H1 (cell line): ENCODE measurements around the gene ZC3H12C. TPM values are rescaled to one million over a fixed set of nuclear protein-coding genes. Genes with fewer than 3 reads are reported as not detected.

Experiments used
- CTCF ChIA-PET: fragments of 300-600 bp; sonication (Branson Sonifier 250); formaldehyde crosslinking; loops from one replicate; lab custom pipeline; 2021; ENCODE audit not compliant: partially characterized antibody; lab: Charles Lee
- POLR2A ChIA-PET: fragments of 300-600 bp; sonication (Branson Sonifier 250); formaldehyde crosslinking; loops from one replicate; lab custom pipeline; 2021; ENCODE audit warnings: inconsistent platforms; ENCODE audit not compliant: partially characterized antibody; lab: Charles Lee
- DNase-seq, 2 experiments: peaks; one replicate each; pipeline versions ENCODE4 v3.0.0 to v3.0.0-alpha.2; 2010 to 2022; ENCODE audit warnings: low spot score in 2 of 2, low read depth in 1 of 2, mixed read lengths in 1 of 2
- FAIRE-seq: peaks from 2 replicates; lab custom pipeline; 2011; peaks lifted over from hg19 to GRCh38; lab: Jason Lieb, UNC
- H2AFZ ChIP-seq: 2 replicates; pipeline ENCODE4 v1.8.1; 2012; ENCODE audit warnings: low read length, inconsistent platforms
- H2AK5ac ChIP-seq: 2 replicates; pipeline ENCODE4 v1.6.1; 2013; ENCODE audit warnings: low read depth, low read length
- H2BK120ac ChIP-seq: replicated peaks from 2 replicates; pipeline ENCODE3; 2013; ENCODE audit warnings: low read depth, low read length, inconsistent platforms
- H2BK12ac ChIP-seq: 2 replicates; pipeline ENCODE4 v1.6.1; 2013; ENCODE audit warnings: low read depth, low read length
- H2BK15ac ChIP-seq: 2 replicates; pipeline ENCODE4 v1.6.1; 2013; ENCODE audit warnings: low read length
- H2BK20ac ChIP-seq: 2 replicates; pipeline ENCODE4 v1.6.1; 2013; ENCODE audit warnings: low read length
- H2BK5ac ChIP-seq: 2 replicates; pipeline ENCODE4 v1.6.1; 2013; ENCODE audit warnings: low read depth, low read length
- H3K14ac ChIP-seq: 2 replicates; pipeline ENCODE4 v1.6.1; 2013; ENCODE audit warnings: inconsistent platforms; ENCODE audit not compliant: insufficient read length
- H3K18ac ChIP-seq: 2 replicates; pipeline ENCODE4 v1.6.1; 2013; ENCODE audit warnings: low read length; ENCODE audit errors: extremely low read depth
- H3K23ac ChIP-seq: 2 replicates; pipeline ENCODE4 v1.6.1; 2013; ENCODE audit warnings: inconsistent platforms; ENCODE audit not compliant: insufficient read length
- H3K23me2 ChIP-seq: 2 replicates; pipeline ENCODE4 v1.6.1; 2013; ENCODE audit warnings: low read depth, low read length
- H3K27ac ChIP-seq: 2 replicates; pipeline ENCODE4 v1.6.1; 2011; ENCODE audit warnings: low read depth, low read length, inconsistent platforms
- H3K27me3 ChIP-seq, 4 experiments: replicated peaks in 1 of 4; 1 replicate in 1 of 4; 2 replicates in 3 of 4; pipeline versions ENCODE4 v1.6.1 to v1.8.1; 2011 to 2013; ENCODE audit warnings: low read length in 3 of 4, mild to moderate bottlenecking in 3 of 4, inconsistent platforms in 2 of 4, mixed read lengths in 2 of 4, moderate library complexity in 1 of 4; ENCODE audit not compliant: control insufficient read depth in 3 of 4, insufficient read depth in 3 of 4; ENCODE audit errors: extremely low read depth in 1 of 4
- H3K36me3 ChIP-seq, 4 experiments: 2 replicates each; pipeline versions ENCODE4 v1.6.1 to v1.8.1; 2011 to 2013; ENCODE audit warnings: mild to moderate bottlenecking in 4 of 4, low read length in 3 of 4, moderate library complexity in 2 of 4, control low read depth in 1 of 4, inconsistent platforms in 1 of 4; ENCODE audit not compliant: insufficient read depth in 4 of 4, control insufficient read depth in 2 of 4
- H3K4ac ChIP-seq: replicated peaks from 2 replicates; pipeline ENCODE3; 2013; ENCODE audit warnings: low read length, low read depth, mixed read lengths, inconsistent platforms; ENCODE audit not compliant: insufficient read length
- H3K4me1 ChIP-seq, 4 experiments: replicated peaks in 1 of 4; 1 replicate in 1 of 4; 2 replicates in 3 of 4; pipeline versions ENCODE4 v1.6.1 to v1.8.1; 2011 to 2013; ENCODE audit warnings: low read length in 3 of 4, inconsistent platforms in 2 of 4, mixed read lengths in 1 of 4; ENCODE audit not compliant: insufficient read depth in 4 of 4, control insufficient read depth in 3 of 4
- H3K4me2 ChIP-seq, 2 experiments: 2 replicates each; pipeline versions ENCODE4 v1.6.1 to v1.8.1; 2011 to 2013; ENCODE audit warnings: low read depth in 2 of 2, low read length in 2 of 2, control low read depth in 1 of 2, inconsistent platforms in 1 of 2, mild to moderate bottlenecking in 1 of 2; ENCODE audit not compliant: insufficient read depth in 1 of 2
- H3K4me3 ChIP-seq, 4 experiments: fragments of 200-600, 300-600 bp in 1 of 4; sonication (generic), shearing (Covaris generic), sonication (Bioruptor Twin) in 1 of 4; 2 replicates each; pipeline versions ENCODE4 v1.5.1 to v1.8.1; 2011 to 2016; ENCODE audit warnings: low read length in 4 of 4, low read depth in 3 of 4, control low read depth in 2 of 4, inconsistent platforms in 2 of 4, mild to moderate bottlenecking in 2 of 4, mixed read lengths in 1 of 4, moderate library complexity in 1 of 4; ENCODE audit not compliant: insufficient read depth in 2 of 4; ENCODE audit errors: extremely low read depth in 1 of 4
- H3K56ac ChIP-seq: replicated peaks from 2 replicates; pipeline ENCODE3; 2013; ENCODE audit warnings: low read depth, mild to moderate bottlenecking, mixed read lengths, low read length, inconsistent platforms; ENCODE audit not compliant: insufficient read length
- H3K79me1 ChIP-seq: 2 replicates; pipeline ENCODE4 v1.6.1; 2013; ENCODE audit warnings: low read depth, low read length, control low read depth
- H3K79me2 ChIP-seq, 2 experiments: 2 replicates each; pipeline versions ENCODE4 v1.6.1 to v1.8.1; 2012 to 2013; ENCODE audit warnings: low read length in 2 of 2, mild to moderate bottlenecking in 2 of 2, inconsistent platforms in 1 of 2; ENCODE audit not compliant: insufficient read depth in 2 of 2, control insufficient read depth in 1 of 2
- H3K9ac ChIP-seq, 4 experiments: replicated peaks in 1 of 4; 1 replicate in 1 of 4; 2 replicates in 3 of 4; pipeline versions ENCODE4 v1.6.1 to v1.8.1; 2011 to 2013; ENCODE audit warnings: low read depth in 3 of 4, low read length in 3 of 4, control low read depth in 2 of 4, mild to moderate bottlenecking in 2 of 4, moderate library complexity in 2 of 4, inconsistent platforms in 1 of 4; ENCODE audit errors: extremely low read depth in 1 of 4
- H3K9me3 ChIP-seq, 2 experiments: 2 replicates each; pipeline versions ENCODE4 v1.6.1 to v1.8.1; 2012 to 2013; ENCODE audit warnings: mild to moderate bottlenecking in 2 of 2, moderate library complexity in 2 of 2, control low read depth in 1 of 2, inconsistent platforms in 1 of 2, low read depth in 1 of 2, low read length in 1 of 2, mixed read lengths in 1 of 2; ENCODE audit not compliant: insufficient read depth in 2 of 2
- H4K20me1 ChIP-seq, 2 experiments: replicated peaks in 1 of 2; 2 replicates each; pipeline versions ENCODE3 to v1.8.1; 2011 to 2013; ENCODE audit warnings: inconsistent platforms in 2 of 2, low read length in 2 of 2, mild to moderate bottlenecking in 1 of 2; ENCODE audit not compliant: insufficient read depth in 2 of 2, control insufficient read depth in 1 of 2
- H4K5ac ChIP-seq: 2 replicates; pipeline ENCODE4 v1.6.1; 2013; ENCODE audit warnings: low read length, low read depth, mixed read lengths, inconsistent platforms; ENCODE audit not compliant: insufficient read length
- H4K8ac ChIP-seq: 2 replicates; pipeline ENCODE4 v1.8.0; 2013; ENCODE audit warnings: mild to moderate bottlenecking, moderate library complexity, low read length, inconsistent platforms; ENCODE audit not compliant: insufficient read depth; ENCODE audit errors: extremely low read depth
- H4K91ac ChIP-seq: replicated peaks from 2 replicates; pipeline ENCODE3; 2013; ENCODE audit warnings: low read length, mixed read lengths, inconsistent platforms; ENCODE audit not compliant: insufficient read length
- BRCA1 ChIP-seq: IDR thresholded peaks from 2 replicates; pipeline ENCODE4 v1.6.1; 2012; ENCODE audit warnings: low read depth, low read length, improper control_type of control experiment
- EP300 ChIP-seq, 2 experiments: IDR thresholded peaks; 1 replicate in 1 of 2; 2 replicates in 1 of 2; pipeline ENCODE4 v1.6.1; 2011 to 2012; ENCODE audit warnings: low read depth in 2 of 2, low read length in 2 of 2, mild to moderate bottlenecking in 2 of 2, borderline replicate concordance in 1 of 2, inconsistent platforms in 1 of 2, moderate library complexity in 1 of 2
- GTF2F1 ChIP-seq: IDR thresholded peaks from 2 replicates; pipeline ENCODE4 v1.6.1; 2012; ENCODE audit warnings: low read depth, low read length, improper control_type of control experiment, borderline replicate concordance
- SIN3A ChIP-seq, 2 experiments: IDR thresholded peaks in 1 of 2; conservative IDR thresholded peaks in 1 of 2; 2 replicates each; pipeline ENCODE4 v1.6.1; 2011 to 2012; ENCODE audit warnings: low read length in 2 of 2, improper control_type of control experiment in 1 of 2, low read depth in 1 of 2, mild to moderate bottlenecking in 1 of 2
- SRF ChIP-seq: IDR thresholded peaks from 2 replicates; pipeline ENCODE4 v1.6.1; 2011; ENCODE audit warnings: mild to moderate bottlenecking, low read depth, low read length, moderate library complexity
- TCF12 ChIP-seq: IDR thresholded peaks from 2 replicates; pipeline ENCODE4 v1.6.1; 2011; ENCODE audit warnings: low read depth, mild to moderate bottlenecking, low read length
- ZNF274 ChIP-seq: IDR thresholded peaks from 2 replicates; pipeline ENCODE4 v1.7.0; 2012; ENCODE audit warnings: low read length, borderline replicate concordance; ENCODE audit errors: extremely low read depth
- WGBS, 2 experiments: shearing (Covaris generic) in 1 of 2; methylation state at CpG; one replicate each; pipeline versions ENCODE4 v1.1.6 to v1.1.7; 2013 to 2015; ENCODE audit warnings: low lambda C conversion rate in 2 of 2, mixed read lengths in 2 of 2, inconsistent platforms in 1 of 2, low coverage in 1 of 2, missing lambda C conversion rate in 1 of 2; ENCODE audit not compliant: insufficient replicate concordance in 2 of 2, insufficient coverage in 1 of 2, insufficient read length in 1 of 2; ENCODE audit errors: extremely low coverage in 1 of 2, missing lambda C conversion rate in 1 of 2; 5-methylcytosine and 5-hydroxymethylcytosine counted together
- polyA plus RNA-seq, 7 experiments: library from polyadenylated mRNA; depleted of rRNA in 3 of 7; stranded (reverse) in 5 of 7; unstranded in 2 of 7; fragments of >200 nt in 5 of 7; fragments of 200-250 nt in 2 of 7; gene quantifications; 1 replicate in 5 of 7; 2 replicates in 1 of 7; 4 replicates in 1 of 7; pipeline versions ENCODE4 v1.2.1 to v1.2.3, GENCODE V29; 2011 to 2013; ENCODE audit warnings: missing spikeins in 2 of 7, mixed read lengths in 2 of 7
- total RNA-seq: library from RNA; stranded (reverse); fragmentation: NEBNext Ultra II Directional; extraction: Animal tissue kit (Norgen Biotek cat#: 25700); gene quantifications from 2 replicates; pipeline ENCODE4 v1.2.1, GENCODE V29; 2021

The ZC3H12C gene
- total and polyA plus RNA-seq, 2 of the 8 experiments (the other 6 are each of a cell fraction or from before 2014, with no cell fraction given): 2.0 to 2.7 TPM

DNA sequence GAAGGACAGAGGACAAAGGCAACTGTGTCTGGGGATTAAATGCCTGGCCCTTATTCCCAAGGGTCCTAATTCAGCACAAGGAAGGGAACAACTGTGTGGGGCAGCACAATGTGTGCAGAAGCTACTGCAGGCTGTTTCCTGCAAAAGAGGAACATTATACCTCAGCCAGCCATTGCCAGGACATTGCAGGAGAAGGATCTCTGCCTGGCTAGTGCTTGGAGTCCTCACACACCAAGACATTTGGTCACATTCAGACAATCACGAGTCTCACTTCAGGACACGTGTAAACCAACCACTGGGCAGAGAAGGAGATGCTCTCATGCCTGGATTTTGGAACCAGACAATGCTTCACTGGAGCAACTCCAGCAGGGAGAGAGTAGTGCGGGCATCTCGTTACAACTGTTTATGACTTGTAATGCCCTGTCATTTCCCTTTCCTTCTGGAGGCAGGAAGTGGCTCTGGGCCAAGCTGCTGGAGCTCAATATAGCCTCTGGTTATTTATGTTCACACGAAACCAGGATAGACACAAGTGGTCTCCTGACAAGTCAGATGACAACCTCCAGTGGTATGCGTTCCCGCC is 23.9 kb upstream of the ZC3H12C start:
- H3K56ac ChIP-seq: no peak overlapping the region
- no peak overlapping the region for H4K91ac ChIP-seq
- no peak overlapping the region for H2BK5ac ChIP-seq
- no peak overlapping the region for H3K9ac ChIP-seq
- H3K4me3 ChIP-seq: no peak overlapping the region
- no peaks in the 10 kb centered on the region for H3K79me1 ChIP-seq
- H2AK5ac ChIP-seq: no peak overlapping the region
- no peak overlapping the region for H2BK12ac ChIP-seq
- no peak overlapping the region for H3K23ac ChIP-seq
- no peak overlapping the region for H3K27ac ChIP-seq
- no peak overlapping the region for H3K18ac ChIP-seq
- no peak overlapping the region for H4K8ac ChIP-seq
- no peaks in the 10 kb centered on the region for H3K27me3 ChIP-seq
- 89% methylated on average over 7 of the region's 7 CpGs; no CpG with 5 or more reads in 1 of the 2 experiments for WGBS, 2 experiments
- H3K23me2 ChIP-seq: no peaks in the 10 kb centered on the region
- H3K79me2 ChIP-seq: no peaks in the 10 kb centered on the region
- H2BK120ac ChIP-seq: no peak overlapping the region
- H3K4me1 ChIP-seq: no peaks in the 10 kb centered on the region
- H3K14ac ChIP-seq: no peak overlapping the region
- no peaks in the 10 kb centered on the region for H3K9me3 ChIP-seq
- DNase-seq (no peak), FAIRE-seq (no peak)
- no peak overlapping the region for H3K4me2 ChIP-seq
- no peaks in the 10 kb centered on the region for H3K36me3 ChIP-seq
- no peaks in the 10 kb centered on the region for H4K20me1 ChIP-seq
- H2AFZ ChIP-seq: 0 out of 2 replicates have a peak overlapping the region, but pooled peaks have one; percentile 29
- TF ChIP-seq ZNF274 (no peak), SRF (no peak), SIN3A (conservative IDR thresholded peaks at IDR 0.05 in 1 of 2, IDR thresholded peaks at IDR 0.05 in 1 of 2; ENCODE audit: low read depth in 1 of 2, low read length in 2 of 2) (no peak), GTF2F1 (no peak), BRCA1 (no peak), TCF12 (no peak), EP300 (IDR thresholded peaks at IDR 0.05; ENCODE audit: borderline replicate concordance in 1 of 2, low read depth in 2 of 2, low read length in 2 of 2) (no peak)
- H3K4ac ChIP-seq: no peak overlapping the region
- H2BK20ac ChIP-seq: no peak overlapping the region
- ChIA-PET POLR2A (no interaction called here), CTCF (interaction anchor here (0.6 to 1.9 kb wide), 3 partner anchors 9 to 142 kb away, joined by 3 to 6 read pairs (median 3); no protein-coding TSS in a partner anchor)
- no peak overlapping the region for H4K5ac ChIP-seq
- no peak overlapping the region for H2BK15ac ChIP-seq
